Measurements from ENCODE around the gene MAGEA9.
"Not testable (repeated sequence)": the region's sequence is repeated elsewhere in the genome, so short reads cannot be mapped to it uniquely, and the experiment has no call there.

MAGEA9 gene
- long read RNA-seq: 0 reads

- not testable (repeated sequence) for H3K27me3 ChIP-seq (ENCODE audit: insufficient read depth, poor library complexity, severe bottlenecking); H3K4me3 ChIP-seq (replicated peaks; ENCODE audit: insufficient read depth, low read length); H3K27ac ChIP-seq (replicated peaks); DNase-seq (ENCODE audit: low read depth in 1 of 2, low spot score in 1 of 2)
These were observed at the start of gene MAGEA9 for GRCh38 chrX:149781727-149782126. Gene MAGEA9, plus strand, starts transcription at chrX:149781930. Its CDS starts 4,281 bp downstream, at chrX:149786211.

GRCh38 chrX:149742269-149742668, 39.5 kb upstream of the MAGEA9 start:
- not testable (repeated sequence) for H3K4me3 ChIP-seq (replicated peaks; ENCODE audit: insufficient read depth, low read length); DNase-seq (ENCODE audit: low read depth in 1 of 2, low spot score in 1 of 2); H3K27me3 ChIP-seq (ENCODE audit: insufficient read depth, poor library complexity, severe bottlenecking); H3K27ac ChIP-seq (replicated peaks)

- H3K27ac ChIP-seq (replicated peaks); H3K27me3 ChIP-seq (ENCODE audit: insufficient read depth, poor library complexity, severe bottlenecking); DNase-seq (ENCODE audit: low read depth in 1 of 2, low spot score in 1 of 2); H3K4me3 ChIP-seq (replicated peaks; ENCODE audit: insufficient read depth, low read length): not testable (repeated sequence)
These were observed 35.2 kb upstream of the MAGEA9 start for GRCh38 chrX:149746390-149747007.

GRCh38 chrX:149757206-149758067, 24.3 kb upstream of the MAGEA9 start:
- Histone ChIP-seq H3K27me3 (ENCODE audit: insufficient read depth, poor library complexity, severe bottlenecking) (no peaks in the 10 kb centered on the region), H3K4me3 (replicated peaks; ENCODE audit: insufficient read depth, low read length) (no peak overlapping the region), H3K27ac (replicated peaks) (no peak overlapping the region)
- DNase-seq (ENCODE audit: low read depth in 1 of 2, low spot score in 1 of 2): no peak
- TF ChIP-seq REST (IDR thresholded peaks at IDR 0.05; ENCODE audit: insufficient replicate concordance, low read depth): no peak
- no peak for TF ChIP-seq SPI1 (IDR thresholded peaks at IDR 0.05; ENCODE audit: borderline replicate concordance, low read depth)
- no peak for TF ChIP-seq CTCF (IDR thresholded peaks at IDR 0.05; ENCODE audit: insufficient read depth, low read length)
- TF ChIP-seq GABPA (IDR thresholded peaks at IDR 0.05; ENCODE audit: low read depth): no peak
- TF ChIP-seq POLR2AphosphoS5 (IDR thresholded peaks at IDR 0.05; ENCODE audit: low read depth): no peak

GRCh38 chrX:149758068-149758714, 23.5 kb upstream of the MAGEA9 start:
- Histone ChIP-seq H3K4me3 (replicated peaks; ENCODE audit: insufficient read depth, low read length) (no peak overlapping the region), H3K27ac (replicated peaks) (no peak overlapping the region), H3K27me3 (ENCODE audit: insufficient read depth, poor library complexity, severe bottlenecking) (no peaks in the 10 kb centered on the region)
- TF ChIP-seq POLR2AphosphoS5 (IDR thresholded peaks at IDR 0.05; ENCODE audit: low read depth): no peak
- TF ChIP-seq REST (IDR thresholded peaks at IDR 0.05; ENCODE audit: insufficient replicate concordance, low read depth): no peak
- TF ChIP-seq SPI1 (IDR thresholded peaks at IDR 0.05; ENCODE audit: borderline replicate concordance, low read depth): no peak
- TF ChIP-seq GABPA (IDR thresholded peaks at IDR 0.05; ENCODE audit: low read depth): no peak
- no peak for TF ChIP-seq CTCF (IDR thresholded peaks at IDR 0.05; ENCODE audit: insufficient read depth, low read length)
- no peak for DNase-seq (ENCODE audit: low read depth in 1 of 2, low spot score in 1 of 2)

- DNase-seq (ENCODE audit: low read depth in 1 of 2, low spot score in 1 of 2); H3K27me3 ChIP-seq (ENCODE audit: insufficient read depth, poor library complexity, severe bottlenecking); H3K27ac ChIP-seq (replicated peaks); H3K4me3 ChIP-seq (replicated peaks; ENCODE audit: insufficient read depth, low read length): not testable (repeated sequence)
These were observed 23.0 kb upstream of the MAGEA9 start for GRCh38 chrX:149758715-149759078.

Data from HL-60 (cell line).